ENCODE measurements around the gene ARHGAP22.

The ARHGAP22 gene

GRCh38 chr10:48523820-48524758 lies 80.8 kb downstream of the ARHGAP22 start:
- Histone ChIP-seq H3K36me3 (peaks cover 0 to 33% (median 0%) of the 10 kb centered on the region in 11 experiments; a peak in 3 of 22 replicates), H3K4me1 (peaks cover 14 to 31% (median 21%) of the 10 kb centered on the region in 10 experiments), H3K9me3 (replicated peaks in 1 of 11) (peaks cover 20 to 47% (median 36%) of the 10 kb centered on the region in 11 experiments), H4K20me1 (peaks cover 0 to 51% (median 0%) of the 10 kb centered on the region in 11 experiments; a peak in 4 of 22 replicates), H3K9ac (no peak overlapping the region), H3K4me3 (no peak overlapping the region; a peak in 1 of 20 replicates), H3K4me2 (no peak overlapping the region), H3K27ac (no peak overlapping the region), H3K27me3 (peaks cover 42 to 58% (median 49%) of the 10 kb centered on the region in 11 experiments)
- TF ChIP-seq Cebpa-rat (IDR thresholded peaks at IDR 0.05), result no peak

GRCh38 chr10:48523212-48523819 lies 81.6 kb downstream of the ARHGAP22 start:
- Histone ChIP-seq H3K9me3 (replicated peaks in 1 of 11) (peaks cover 16 to 44% (median 33%) of the 10 kb centered on the region in 11 experiments), H3K27ac (no peak overlapping the region), H3K4me2 (no peak overlapping the region), H4K20me1 (peaks cover 0 to 58% (median 0%) of the 10 kb centered on the region in 11 experiments; a peak in 4 of 22 replicates), H3K27me3 (peaks cover 42 to 58% (median 49%) of the 10 kb centered on the region in 11 experiments), H3K36me3 (peaks cover 0 to 33% (median 0%) of the 10 kb centered on the region in 11 experiments; a peak in 3 of 22 replicates), H3K4me3 (no peak overlapping the region), H3K9ac (no peak overlapping the region), H3K4me1 (peaks cover 22 to 38% (median 29%) of the 10 kb centered on the region in 10 experiments)
- no peak for TF ChIP-seq Cebpa-rat (IDR thresholded peaks at IDR 0.05)

GRCh38 chr10:48522011-48522765 lies 82.7 kb downstream of the ARHGAP22 start:
- Histone ChIP-seq H3K4me2 (no peak overlapping the region), H3K9me3 (replicated peaks in 1 of 11) (peaks cover 15 to 34% (median 27%) of the 10 kb centered on the region in 11 experiments), H3K4me1 (peaks cover 33 to 48% (median 40%) of the 10 kb centered on the region in 10 experiments), H3K4me3 (no peak overlapping the region), H3K27ac (no peak overlapping the region), H3K27me3 (peaks cover 42 to 58% (median 49%) of the 10 kb centered on the region in 11 experiments), H3K9ac (no peak overlapping the region), H3K36me3 (peaks cover 0 to 29% (median 0%) of the 10 kb centered on the region in 11 experiments; a peak in 2 of 22 replicates), H4K20me1 (peaks cover 0 to 70% (median 0%) of the 10 kb centered on the region in 11 experiments; a peak in 4 of 22 replicates)
- TF ChIP-seq Cebpa-rat (IDR thresholded peaks at IDR 0.05), result no peak

- H4K20me1 ChIP-seq, result peaks cover 0 to 71% (median 0%) of the 10 kb centered on the region in 11 experiments; a peak in 4 of 22 replicates
- H3K9me3 ChIP-seq (replicated peaks in 1 of 11), result peaks cover 23 to 43% (median 39%) of the 10 kb centered on the region in 11 experiments
- no peak overlapping the region for H3K4me3 ChIP-seq
- H3K9ac ChIP-seq, result no peak overlapping the region
- peaks cover 31 to 43% (median 35%) of the 10 kb centered on the region in 10 experiments for H3K4me1 ChIP-seq
- H3K36me3 ChIP-seq, result peaks cover 0 to 25% (median 0%) of the 10 kb centered on the region in 11 experiments; a peak in 2 of 22 replicates
- H3K4me2 ChIP-seq, result peak overlapping the region in 10 of 11 experiments; percentile 62 to 85 (median 76); a peak in 17 of 22 replicates
- peaks cover 38 to 51% (median 42%) of the 10 kb centered on the region in 11 experiments for H3K27me3 ChIP-seq
- TF ChIP-seq Cebpa-rat (IDR thresholded peaks at IDR 0.05), result no peak
- no peak overlapping the region for H3K27ac ChIP-seq
Observed at GRCh38 chr10:48520594-48520993, 84.3 kb downstream of the ARHGAP22 start.

GRCh38 chr10:48520184-48520506 lies 84.7 kb downstream of the ARHGAP22 start:
- Histone ChIP-seq H3K4me1 (peaks cover 31 to 43% (median 35%) of the 10 kb centered on the region in 10 experiments), H3K9ac (no peak overlapping the region), H3K4me2 (peak overlapping the region; percentile 62 to 85 (median 76)), H3K4me3 (no peak overlapping the region), H4K20me1 (peaks cover 0 to 71% (median 0%) of the 10 kb centered on the region in 11 experiments; a peak in 4 of 22 replicates), H3K9me3 (replicated peaks in 1 of 11) (peaks cover 24 to 43% (median 39%) of the 10 kb centered on the region in 11 experiments), H3K27ac (no peak overlapping the region), H3K27me3 (peaks cover 34 to 47% (median 38%) of the 10 kb centered on the region in 11 experiments), H3K36me3 (peaks cover 0 to 20% (median 0%) of the 10 kb centered on the region in 11 experiments; a peak in 2 of 22 replicates)
- no peak for TF ChIP-seq Cebpa-rat (IDR thresholded peaks at IDR 0.05)

- no peak overlapping the region for H3K4me3 ChIP-seq
- peaks cover 24 to 42% (median 39%) of the 10 kb centered on the region in 11 experiments for H3K9me3 ChIP-seq (replicated peaks in 1 of 11)
- peaks cover 0 to 15% (median 0%) of the 10 kb centered on the region in 11 experiments; a peak in 2 of 22 replicates for H3K36me3 ChIP-seq
- no peak for TF ChIP-seq Cebpa-rat (IDR thresholded peaks at IDR 0.05)
- no peak overlapping the region for H3K9ac ChIP-seq
- H3K4me1 ChIP-seq, result peaks cover 31 to 43% (median 35%) of the 10 kb centered on the region in 10 experiments
- peak overlapping the region; percentile 62 to 85 (median 76) for H3K4me2 ChIP-seq
- peaks cover 0 to 71% (median 0%) of the 10 kb centered on the region in 11 experiments; a peak in 4 of 22 replicates for H4K20me1 ChIP-seq
- peaks cover 28 to 42% (median 33%) of the 10 kb centered on the region in 11 experiments for H3K27me3 ChIP-seq
- H3K27ac ChIP-seq, result peak overlapping the region in 1 of 11 experiments; percentile 8; a peak in 2 of 22 replicates
Observed at GRCh38 chr10:48519481-48520183, 85.2 kb downstream of the ARHGAP22 start.

GRCh38 chr10:48518986-48519385 lies 85.9 kb downstream of the ARHGAP22 start:
- H3K4me2 ChIP-seq, result peak overlapping the region; percentile 62 to 85 (median 76)
- H3K4me3 ChIP-seq, result no peak overlapping the region
- TF ChIP-seq Cebpa-rat (IDR thresholded peaks at IDR 0.05), result no peak
- H3K4me1 ChIP-seq, result peaks cover 31 to 43% (median 35%) of the 10 kb centered on the region in 10 experiments
- no peak overlapping the region for H3K9ac ChIP-seq
- peaks cover 24 to 42% (median 39%) of the 10 kb centered on the region in 11 experiments for H3K9me3 ChIP-seq (replicated peaks in 1 of 11)
- peaks cover 0 to 15% (median 0%) of the 10 kb centered on the region in 11 experiments; a peak in 3 of 22 replicates for H3K36me3 ChIP-seq
- H3K27me3 ChIP-seq, result peaks cover 22 to 35% (median 26%) of the 10 kb centered on the region in 11 experiments
- H4K20me1 ChIP-seq, result peaks cover 0 to 67% (median 0%) of the 10 kb centered on the region in 11 experiments; a peak in 4 of 22 replicates
- H3K27ac ChIP-seq, result peak overlapping the region in 3 of 11 experiments; percentile 8 to 54 (median 48); a peak in 4 of 22 replicates
